Gastroesophageal sphincter (tissue), 3 donors: Measurements from ENCODE around the gene PSMC3.

Experiments used
- CTCF ChIP-seq, 4 experiments: fragments of 200-600 bp in 2 of 4; fragments of 450-650 bp in 2 of 4; sonication (generic) in 1 of 4; IDR thresholded peaks; one replicate each; pipeline ENCODE4 v1.5.1; 2017 to 2019; ENCODE audit warnings: antibody characterized with exemption in 4 of 4, mild to moderate bottlenecking in 2 of 4, moderate library complexity in 2 of 4
- EP300 ChIP-seq: sonication (generic); formaldehyde crosslinking; IDR thresholded peaks from one replicate; pipeline ENCODE4 v1.6.1; 2017; ENCODE audit warnings: antibody characterized with exemption, mild to moderate bottlenecking
- POLR2A ChIP-seq, 2 donors: fragments of 450-650 bp; IDR thresholded peaks; one replicate each; pipeline ENCODE4 v1.6.1; 2017; ENCODE audit warnings: antibody characterized with exemption in 2 of 2, mild to moderate bottlenecking in 2 of 2, moderate library complexity in 1 of 2
- POLR2AphosphoS5 ChIP-seq: sonication (generic); formaldehyde crosslinking; IDR thresholded peaks from one replicate; pipeline ENCODE4 v1.6.1; 2017; ENCODE audit warnings: antibody characterized with exemption

- TF ChIP-seq POLR2AphosphoS5: no peak
- no peak for TF ChIP-seq POLR2A (IDR thresholded peaks at IDR 0.05)
- TF ChIP-seq CTCF (IDR thresholded peaks at IDR 0.05): no peak
- TF ChIP-seq EP300: no peak
Measured at GRCh38 chr11:47470671-47471070, 44.4 kb upstream of the PSMC3 start.
